Renal pelvis (tissue), 4 donors: ENCODE results near the gene ZNF423. TPM values are rescaled to one million over a fixed set of nuclear protein-coding genes. Genes with fewer than 3 reads are reported as not detected.

Experiments
- DNase-seq: peaks from one replicate; pipeline ENCODE4 v3.0.0-alpha.2; 2013
- polyA plus RNA-seq, 3 donors: library from polyadenylated mRNA; unstranded; fragments of 120-200 nt; gene quantifications; one replicate each; pipeline ENCODE4 v1.2.1, GENCODE V29; 2013; ENCODE audit not compliant: insufficient read length in 3 of 3

The ZNF423 gene
- polyA plus RNA-seq, 3 donors = 24.2 to 30.5 (median 28.5) TPM

GRCh38 chr16:49673442-49673841 is 182.5 kb downstream of the ZNF423 start:
- DNase-seq = no peak

GRCh38 chr16:49672753-49673152 is 183.2 kb downstream of the ZNF423 start:
- DNase-seq = no peak

- DNase-seq = no peak
Observed at GRCh38 chr16:49671333-49671732, 184.6 kb downstream of the ZNF423 start.

DNA sequence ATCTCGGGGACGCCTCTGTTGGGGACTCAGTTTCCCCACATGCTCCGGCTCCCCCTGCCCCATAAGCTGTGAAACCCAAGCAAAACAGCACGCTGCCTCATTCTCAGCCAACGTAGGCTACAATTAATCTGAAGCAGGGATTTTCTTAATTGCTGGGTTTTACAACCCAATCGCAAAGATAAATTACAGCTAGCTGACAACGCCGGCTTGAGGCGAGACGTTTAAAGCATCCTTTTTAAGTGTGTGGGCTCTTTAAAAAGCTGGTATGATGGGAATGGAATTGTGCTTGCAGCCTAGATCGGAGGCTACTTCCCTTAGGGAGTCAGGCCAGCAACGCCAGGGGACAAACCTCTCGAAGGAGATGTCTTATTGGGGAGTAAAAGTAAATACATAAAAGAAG is 185.3 kb downstream of the ZNF423 start:
- DNase-seq = peak; percentile 51

DNA sequence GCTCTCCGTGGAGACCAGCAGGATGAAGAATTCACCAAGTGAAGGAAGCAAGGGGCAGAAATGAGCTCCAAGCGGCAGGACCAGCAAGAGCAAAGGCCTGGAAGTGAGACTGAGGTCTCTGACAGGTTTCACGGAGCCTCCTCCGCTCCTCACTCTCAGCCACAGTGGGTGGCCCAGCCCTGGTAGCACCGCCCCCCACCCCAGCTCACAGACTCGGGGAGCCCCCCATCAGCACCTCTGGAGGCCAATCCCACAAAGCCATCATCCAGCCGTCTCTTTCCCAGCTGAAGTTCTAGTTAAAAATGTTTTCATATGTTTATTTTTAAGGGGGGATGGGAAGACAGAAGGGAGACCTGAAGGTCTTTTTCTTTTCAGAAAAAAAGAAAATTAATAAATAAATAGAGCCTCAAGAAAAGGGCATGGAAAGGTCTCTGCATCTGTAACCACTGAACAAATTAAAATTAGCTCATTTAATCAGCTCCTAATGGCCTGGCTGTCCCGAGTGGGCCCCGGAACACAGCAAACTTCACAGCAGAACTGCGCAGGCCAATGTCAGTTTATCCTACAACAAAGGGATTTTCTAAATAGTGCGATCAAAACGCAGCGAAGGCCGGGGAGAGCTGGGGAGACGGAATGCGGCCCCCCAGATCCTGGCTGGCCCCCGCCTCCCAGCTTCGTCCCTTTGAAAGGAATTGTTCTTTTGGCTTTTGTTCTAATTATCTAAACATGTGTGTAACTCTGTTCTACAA is 190.3 kb downstream of the ZNF423 start:
- no peak for DNase-seq

GRCh38 chr16:49664221-49665215 is 191.4 kb downstream of the ZNF423 start:
- DNase-seq = no peak

- no peak for DNase-seq
Observed at GRCh38 chr16:49663081-49664065, 192.5 kb downstream of the ZNF423 start.

DNA sequence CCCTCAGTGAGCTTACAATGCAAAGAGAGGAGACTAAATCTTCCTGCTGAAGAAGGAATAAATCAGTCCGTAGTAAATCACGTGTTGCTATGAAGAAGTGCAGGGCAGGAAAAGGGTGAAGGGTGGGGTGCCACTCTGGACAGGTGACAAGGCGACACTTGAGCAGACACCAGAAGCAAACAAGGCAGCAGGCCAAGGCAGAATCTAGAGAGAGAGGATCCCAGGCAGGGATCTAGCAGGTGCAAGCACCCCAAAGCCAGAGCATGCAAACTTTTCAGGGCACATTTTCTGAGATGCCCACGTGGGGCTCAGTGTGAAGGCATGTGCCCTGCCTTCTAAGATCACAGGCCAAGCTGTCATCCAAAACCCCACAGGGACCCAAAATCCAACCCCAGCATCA is 193.3 kb downstream of the ZNF423 start:
- DNase-seq = no peak

DNA sequence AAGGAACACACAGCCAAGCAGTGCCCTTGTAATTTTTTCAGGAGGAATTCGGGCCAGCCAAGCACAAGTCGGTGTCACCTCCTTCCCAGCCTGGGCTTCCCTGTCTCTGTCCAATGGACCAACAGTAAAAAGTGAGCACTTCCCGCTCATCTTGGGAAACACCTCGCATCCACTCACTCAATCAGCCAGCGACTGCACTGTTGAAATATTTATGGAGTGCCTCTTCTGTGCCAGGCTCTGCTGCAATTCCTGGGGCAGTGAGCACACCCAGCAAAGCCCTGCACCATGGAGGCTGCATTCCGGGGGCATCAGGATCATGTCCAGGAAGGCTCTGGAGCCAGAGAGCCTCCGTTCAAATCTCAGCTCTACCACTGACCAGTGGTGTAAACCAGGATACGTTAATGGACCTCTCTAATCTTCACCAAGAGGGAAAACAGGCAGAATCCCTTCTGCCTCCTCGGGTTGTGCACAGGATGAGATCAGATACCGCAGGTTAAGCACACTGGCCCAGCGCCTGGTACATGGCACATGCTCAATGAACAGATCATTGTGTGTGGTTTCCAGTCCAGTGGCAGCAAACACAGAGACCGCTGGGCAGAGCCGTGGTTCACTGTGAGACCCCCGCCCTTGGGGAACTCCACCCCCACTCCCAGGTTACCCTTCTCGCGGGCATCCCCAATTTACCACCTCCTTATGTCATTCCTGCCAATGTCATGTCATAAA is 194.3 kb downstream of the ZNF423 start:
- no peak for DNase-seq

DNA sequence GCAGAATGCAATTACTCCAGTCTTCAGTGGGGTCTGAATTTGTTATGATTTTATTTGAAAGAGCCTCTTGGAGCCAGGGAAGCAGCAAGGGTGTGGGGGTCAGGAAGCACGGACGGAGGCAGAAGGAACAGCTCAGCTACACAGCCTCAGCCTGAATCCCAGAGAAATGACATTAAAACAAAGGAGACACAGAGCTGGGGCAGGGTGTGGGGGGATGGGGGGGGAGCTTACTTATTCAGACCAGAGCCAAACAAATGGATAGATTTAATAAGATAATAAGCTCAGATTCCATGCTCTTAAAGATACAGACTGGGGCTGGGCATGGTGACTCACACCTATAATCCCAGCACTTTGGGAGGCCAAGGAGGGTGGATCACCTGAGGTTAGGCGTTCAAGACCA is 195.3 kb downstream of the ZNF423 start:
- no peak for DNase-seq

DNA sequence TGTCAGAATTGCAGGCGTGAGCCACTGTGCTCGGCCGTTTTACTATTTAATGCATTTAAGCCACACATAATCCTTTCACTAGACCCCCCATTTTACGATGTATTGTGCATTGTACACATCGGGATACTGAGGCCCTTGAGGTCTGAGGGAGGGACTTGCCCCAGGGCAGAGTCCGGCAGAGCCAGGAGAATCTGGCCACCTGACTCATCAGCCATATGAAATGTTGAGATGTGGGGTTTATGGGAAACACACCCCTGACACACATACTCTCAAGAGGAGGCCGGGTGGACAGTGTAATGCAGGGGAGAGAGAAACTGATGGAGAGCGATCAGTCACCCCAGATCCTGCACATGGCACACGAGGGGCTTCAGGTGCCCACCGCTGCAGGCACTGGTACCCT is 196.6 kb downstream of the ZNF423 start:
- no peak for DNase-seq

GRCh38 chr16:49658531-49658930 is 197.4 kb downstream of the ZNF423 start:
- no peak for DNase-seq

GRCh38 chr16:49657736-49658465 is 198.0 kb downstream of the ZNF423 start:
- DNase-seq = no peak

DNA sequence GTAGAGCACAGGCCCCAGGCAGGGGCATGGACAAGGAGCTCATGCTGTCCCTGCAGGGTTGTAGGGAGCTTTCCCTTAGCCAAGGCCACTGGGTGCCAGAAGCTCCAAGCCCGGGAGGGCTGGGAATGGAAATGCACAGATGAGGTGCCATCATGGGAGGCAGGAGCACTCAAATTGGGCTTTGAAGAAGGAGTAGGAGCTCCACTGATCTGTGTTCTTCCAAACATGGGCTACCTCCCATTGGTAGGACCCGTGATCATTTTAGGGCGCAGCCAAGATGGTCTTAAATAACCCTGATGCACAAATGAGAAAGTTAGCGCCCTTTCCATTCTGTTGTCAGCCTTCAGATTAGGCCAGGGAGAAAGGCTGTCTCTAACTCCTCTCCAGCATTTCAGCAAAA is 201.5 kb downstream of the ZNF423 start:
- DNase-seq = no peak

- no peak for DNase-seq
Observed at GRCh38 chr16:49653577-49653976, 202.3 kb downstream of the ZNF423 start.

DNA sequence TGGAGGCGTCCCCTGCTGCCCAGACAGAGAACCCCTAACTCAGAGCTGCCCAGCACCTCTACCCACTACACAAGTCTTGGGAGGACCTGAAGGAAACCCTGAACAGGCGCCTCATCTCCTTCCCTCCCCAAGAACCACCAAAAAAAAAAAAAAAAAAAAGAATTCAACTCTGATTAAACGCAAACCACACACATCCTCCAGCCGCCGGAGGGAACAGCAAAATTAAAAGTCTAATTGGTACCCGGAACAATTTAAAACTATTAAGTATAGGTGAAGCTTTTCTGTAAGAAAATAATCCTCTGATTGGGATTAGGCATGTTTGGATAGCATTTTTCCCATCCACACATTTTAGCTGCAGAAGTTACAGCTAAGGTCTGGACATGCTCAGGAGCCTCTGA is 202.7 kb downstream of the ZNF423 start:
- DNase-seq = no peak

DNA sequence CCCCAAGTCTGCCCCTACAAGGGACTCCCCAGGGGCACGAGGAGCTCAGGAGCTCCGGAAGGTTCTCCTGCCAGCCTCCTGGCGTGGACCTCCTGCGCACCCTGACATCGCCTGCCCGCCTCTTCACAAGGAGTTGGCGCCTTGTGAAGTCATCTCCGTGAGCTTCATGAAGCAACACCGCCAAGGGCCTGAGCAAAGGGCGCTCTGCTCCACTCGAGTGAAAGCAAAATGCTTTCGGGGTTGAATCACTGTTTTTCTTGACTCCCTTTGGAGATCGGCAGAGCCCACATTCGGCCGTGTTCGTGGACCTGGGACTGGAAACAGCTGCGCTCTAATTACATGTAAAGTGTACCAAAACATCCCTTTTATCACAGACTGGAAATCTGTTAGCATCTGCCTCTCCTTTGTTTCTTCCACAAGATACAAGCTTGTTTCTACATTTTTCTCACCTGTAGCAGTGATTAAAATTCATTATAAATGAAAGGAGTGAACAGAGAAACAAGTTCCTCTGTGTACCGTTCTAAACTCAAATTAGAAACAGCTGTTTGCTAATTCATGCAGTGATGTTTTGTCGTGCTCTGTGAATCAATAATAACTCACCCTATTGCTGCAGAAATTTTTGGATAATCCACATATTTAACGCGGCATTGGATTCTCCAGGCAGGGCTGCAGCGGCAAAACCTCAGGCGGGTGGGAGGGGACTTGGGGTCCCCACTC is 203.3 kb downstream of the ZNF423 start:
- DNase-seq = no peak

DNA sequence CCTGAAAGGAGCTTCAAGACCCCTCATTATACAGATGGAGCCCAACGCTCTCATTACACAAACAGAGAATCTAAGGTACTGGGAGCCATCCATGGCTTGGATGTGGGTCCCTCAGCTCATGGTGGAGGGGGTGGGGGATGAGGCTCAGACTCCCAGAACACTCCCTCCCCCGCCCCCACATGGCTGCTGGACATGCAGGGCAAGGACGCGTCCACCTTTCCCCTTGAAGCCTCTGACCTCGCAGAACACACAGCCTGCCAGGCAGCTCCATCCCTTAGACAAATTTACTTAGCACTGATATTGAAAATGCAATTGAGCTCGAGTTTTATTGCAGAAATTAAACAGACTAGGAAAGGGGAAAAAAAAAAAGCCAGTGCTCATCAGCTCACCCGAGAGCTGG is 203.9 kb downstream of the ZNF423 start:
- DNase-seq = no peak

- DNase-seq = no peak
Observed at GRCh38 chr16:49651226-49651625, 204.7 kb downstream of the ZNF423 start.

GRCh38 chr16:49650603-49651002 is 205.3 kb downstream of the ZNF423 start:
- DNase-seq = no peak
